ENCODE measurements around the gene NRBF2.

NRBF2 gene

DNA sequence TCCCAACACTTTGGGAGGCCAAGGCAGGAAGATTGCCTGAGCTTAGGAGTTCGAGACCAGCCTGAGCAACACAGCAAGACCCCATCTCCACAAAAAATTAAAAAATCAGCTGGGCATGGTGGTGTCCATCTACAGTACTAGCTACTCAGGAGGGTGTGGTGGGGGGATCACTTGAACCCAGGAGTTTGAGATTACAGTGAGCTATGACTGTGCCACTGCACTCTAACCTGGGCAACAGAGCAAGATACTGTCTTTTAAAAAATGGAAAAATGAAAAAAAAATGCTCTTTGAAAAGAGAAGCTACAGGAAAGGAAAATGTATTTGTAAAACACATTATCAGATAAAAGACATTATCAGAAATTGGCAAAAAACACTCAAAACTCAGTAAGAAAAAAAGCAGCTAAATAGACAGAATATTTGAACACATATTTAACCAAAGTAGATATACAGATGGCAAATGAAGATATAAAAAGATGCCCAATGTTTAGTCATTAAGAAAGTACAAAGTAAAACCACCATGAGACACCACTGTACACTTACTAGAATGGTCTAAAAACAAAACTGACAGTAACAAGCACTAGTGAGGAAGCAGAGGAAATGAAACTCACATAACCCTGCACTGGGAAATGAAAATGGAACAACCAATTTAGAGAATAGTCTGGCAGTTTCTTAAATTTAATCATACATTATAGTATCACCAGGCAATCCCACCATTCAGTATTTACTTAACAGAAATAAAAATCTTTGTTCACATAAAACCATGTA, 40.5 kb downstream of the NRBF2 start:
- H3K4me2 ChIP-seq (ENCODE audit: low read length): no peak overlapping the region
- H3K27me3 ChIP-seq (ENCODE audit: insufficient read depth, low read length): no peaks in the 10 kb centered on the region
- H4K20me1 ChIP-seq (ENCODE audit: insufficient read depth, low read length): no peaks in the 10 kb centered on the region
- H3K9ac ChIP-seq (ENCODE audit: low read length): no peak overlapping the region
- no peaks in the 10 kb centered on the region for H3K4me1 ChIP-seq (ENCODE audit: insufficient read depth, low read length, severe bottlenecking)
- no peak overlapping the region for H3K27ac ChIP-seq (ENCODE audit: low read depth, low read length, poor library complexity, severe bottlenecking)
- no peak overlapping the region for H3K4me3 ChIP-seq (ENCODE audit: low read depth, low read length, poor library complexity, severe bottlenecking)
- no peak overlapping the region for H2AFZ ChIP-seq (ENCODE audit: low read length)
- H3K9me2 ChIP-seq (ENCODE audit: low read depth, low read length): no peaks in the 10 kb centered on the region
- no peaks in the 10 kb centered on the region for H3K9me3 ChIP-seq (ENCODE audit: low read length)
- H3K79me2 ChIP-seq (ENCODE audit: insufficient read depth, low read length): no peaks in the 10 kb centered on the region
- no peak for TF ChIP-seq CTCF (IDR thresholded peaks at IDR 0.05; ENCODE audit: low read length)
- TF ChIP-seq EZH2 (IDR thresholded peaks at IDR 0.05; ENCODE audit: borderline replicate concordance, low read length): no peak
- peaks cover 97% of the 10 kb centered on the region for H3K36me3 ChIP-seq (ENCODE audit: insufficient read depth, low read length)
- 0 out of 2 replicates have a peak, but pooled peaks cover 4% of the 10 kb centered on the region for H3F3A ChIP-seq (ENCODE audit: insufficient read depth, low read length)

DNA sequence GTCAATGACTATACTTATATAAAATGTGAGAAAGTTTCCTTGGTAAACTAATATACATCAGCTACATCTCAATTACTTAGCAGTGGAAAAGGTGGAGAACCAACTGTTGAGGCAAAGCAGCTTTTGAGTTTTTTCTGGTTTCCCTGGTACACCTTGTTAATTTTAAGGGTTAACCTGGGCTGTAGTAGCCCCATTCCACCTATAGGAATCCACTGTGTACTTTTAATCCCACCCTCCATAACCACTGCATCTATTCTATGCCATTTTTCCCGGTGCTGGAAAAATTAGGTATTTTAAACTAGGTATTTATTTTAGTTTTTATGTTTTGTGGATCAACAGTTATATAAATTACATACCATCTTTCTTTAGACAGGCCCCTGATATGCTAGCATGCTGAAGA, 42.4 kb downstream of the NRBF2 start:
- no peaks in the 10 kb centered on the region for H4K20me1 ChIP-seq (ENCODE audit: insufficient read depth, low read length)
- no peak overlapping the region for H3K4me2 ChIP-seq (ENCODE audit: low read length)
- H3F3A ChIP-seq (ENCODE audit: insufficient read depth, low read length): 0 out of 2 replicates have a peak, but pooled peaks cover 4% of the 10 kb centered on the region
- no peak overlapping the region for H3K27ac ChIP-seq (ENCODE audit: low read depth, low read length, poor library complexity, severe bottlenecking)
- no peaks in the 10 kb centered on the region for H3K27me3 ChIP-seq (ENCODE audit: insufficient read depth, low read length)
- no peak overlapping the region for H3K9ac ChIP-seq (ENCODE audit: low read length)
- H3K4me1 ChIP-seq (ENCODE audit: insufficient read depth, low read length, severe bottlenecking): no peaks in the 10 kb centered on the region
- H2AFZ ChIP-seq (ENCODE audit: low read length): no peak overlapping the region
- H3K79me2 ChIP-seq (ENCODE audit: insufficient read depth, low read length): no peaks in the 10 kb centered on the region
- peaks cover 92% of the 10 kb centered on the region for H3K36me3 ChIP-seq (ENCODE audit: insufficient read depth, low read length)
- no peak overlapping the region for H3K4me3 ChIP-seq (ENCODE audit: low read depth, low read length, poor library complexity, severe bottlenecking)
- no peaks in the 10 kb centered on the region for H3K9me2 ChIP-seq (ENCODE audit: low read depth, low read length)
- TF ChIP-seq CTCF (IDR thresholded peaks at IDR 0.05; ENCODE audit: low read length) (no peak), EZH2 (IDR thresholded peaks at IDR 0.05; ENCODE audit: borderline replicate concordance, low read length) (no peak)
- H3K9me3 ChIP-seq (ENCODE audit: low read length): no peaks in the 10 kb centered on the region

DNA sequence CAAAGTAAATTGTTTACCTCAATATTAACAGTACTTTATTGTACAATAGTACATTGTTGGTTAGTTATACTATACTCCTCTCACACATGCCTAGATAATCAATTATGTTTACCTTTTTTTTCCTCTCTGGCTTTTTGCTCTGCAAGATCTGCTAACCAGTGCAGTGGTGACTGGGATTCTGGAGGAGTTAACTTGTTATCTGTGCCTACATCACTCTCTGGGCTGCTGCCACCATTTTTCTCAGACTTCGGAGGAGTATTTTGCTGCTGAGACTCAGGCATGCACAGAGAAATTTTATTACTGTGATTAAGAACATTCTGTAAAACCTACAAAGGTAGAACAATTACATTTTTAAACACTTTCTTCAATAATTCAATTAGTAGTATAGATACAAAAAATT, 59.7 kb downstream of the NRBF2 start:
- Histone ChIP-seq H3K9me2 (ENCODE audit: low read depth, low read length) (no peaks in the 10 kb centered on the region), H3K9ac (ENCODE audit: low read length) (no peak overlapping the region), H4K20me1 (ENCODE audit: insufficient read depth, low read length) (no peaks in the 10 kb centered on the region), H3K4me3 (ENCODE audit: low read depth, low read length, poor library complexity, severe bottlenecking) (no peak overlapping the region), H3K27me3 (ENCODE audit: insufficient read depth, low read length) (no peaks in the 10 kb centered on the region), H2AFZ (ENCODE audit: low read length) (no peak overlapping the region), H3K4me2 (ENCODE audit: low read length) (no peak overlapping the region), H3K4me1 (ENCODE audit: insufficient read depth, low read length, severe bottlenecking) (no peaks in the 10 kb centered on the region), H3K27ac (ENCODE audit: low read depth, low read length, poor library complexity, severe bottlenecking) (no peak overlapping the region), H3K9me3 (ENCODE audit: low read length) (no peaks in the 10 kb centered on the region), H3K36me3 (ENCODE audit: insufficient read depth, low read length) (peaks cover 91% of the 10 kb centered on the region), H3F3A (ENCODE audit: insufficient read depth, low read length) (no peaks in the 10 kb centered on the region), H3K79me2 (ENCODE audit: insufficient read depth, low read length) (no peaks in the 10 kb centered on the region)
- no peak for TF ChIP-seq CTCF (IDR thresholded peaks at IDR 0.05; ENCODE audit: low read length)
